Transverse colon (tissue), 4 donors: ENCODE data around the gene MC1R. TPM values are rescaled to one million over a fixed set of nuclear protein-coding genes. Genes with fewer than 3 reads are reported as not detected.
A peak's percentile ranks its signal among the peaks of the same experiment; 100 is the strongest.
"Not testable (repeated sequence)": the region's sequence is repeated elsewhere in the genome, so short reads cannot be mapped to it uniquely, and the experiment has no call there.

ENCODE experiments used
- DNase-seq: peaks from one replicate; pipeline ENCODE4 v3.0.0-alpha.2; 2019
- H3K27ac ChIP-seq, 4 donors: fragments of 200-600 bp; sonication (generic); 2 replicates each; pipeline ENCODE4 v1.5.1; 2016 to 2018; ENCODE audit warnings: inconsistent platforms in 4 of 4
- H3K27me3 ChIP-seq: fragments of 200-600 bp; sonication (generic); 2 replicates; pipeline ENCODE4 v1.5.1; 2017; ENCODE audit warnings: inconsistent platforms
- H3K36me3 ChIP-seq, 4 donors: fragments of 200-600 bp; sonication (generic); 2 replicates each; pipeline ENCODE4 v1.5.1; 2017 to 2019; ENCODE audit warnings: inconsistent platforms in 4 of 4
- H3K4me1 ChIP-seq, 4 donors: fragments of 200-600 bp; sonication (generic); 2 replicates each; pipeline ENCODE4 v1.5.1; 2017 to 2020; ENCODE audit warnings: inconsistent platforms in 4 of 4
- H3K4me3 ChIP-seq, 4 donors: fragments of 200-600 bp; sonication (generic); 1 replicate in 1 of 4; 2 replicates in 3 of 4; pipeline versions ENCODE4 v1.5.1 to v1.6.1; 2017 to 2019; ENCODE audit warnings: inconsistent platforms in 4 of 4
- H3K9me3 ChIP-seq, 2 donors: fragments of 200-600 bp; sonication (generic); 2 replicates each; pipeline ENCODE4 v1.5.1; 2017 to 2019; ENCODE audit warnings: inconsistent platforms in 2 of 2
- CTCF ChIP-seq, 5 experiments: fragments of 200-600 bp in 3 of 5; fragments of 450-650 bp in 2 of 5; sonication (generic) in 3 of 5; IDR thresholded peaks; 1 replicate in 2 of 5; 2 replicates in 3 of 5; pipeline ENCODE4 v1.5.1; 2016 to 2017; ENCODE audit warnings: antibody characterized with exemption in 5 of 5, inconsistent platforms in 3 of 5, mild to moderate bottlenecking in 2 of 5, moderate library complexity in 1 of 5
- EP300 ChIP-seq: sonication (generic); formaldehyde crosslinking; IDR thresholded peaks from one replicate; pipeline ENCODE4 v1.6.1; 2017; ENCODE audit warnings: antibody characterized with exemption, low read depth
- POLR2A ChIP-seq: fragments of 450-650 bp; IDR thresholded peaks from one replicate; pipeline ENCODE4 v1.6.1; 2016; ENCODE audit warnings: antibody characterized with exemption, mild to moderate bottlenecking, moderate library complexity
- POLR2AphosphoS5 ChIP-seq, 3 donors: sonication (generic); formaldehyde crosslinking; IDR thresholded peaks; one replicate each; pipeline ENCODE4 v1.6.1; 2016; ENCODE audit warnings: antibody characterized with exemption in 3 of 3
- WGBS, 2 donors: methylation state at CpG; one replicate each; pipeline ENCODE4 v1.1.5; 2018; ENCODE audit warnings: low coverage in 1 of 2; 5-methylcytosine and 5-hydroxymethylcytosine counted together
- in situ Hi-C, 4 donors: fragments of 200-750 bp; cut with MboI; loops; one replicate each; pipeline versions ENCODE4 v1.15.0 to v1.15.1; 2017; ENCODE audit warnings: low sequenced_read_pairs in 3 of 4, low pct_ligation_motif_present in 1 of 4, low pct_unique_long_range_greater_than_20kb in 1 of 4
- intact Hi-C: fragments of 100-400 bp; cut with DNase I; formaldehyde crosslinking; loops from one replicate; pipeline ENCODE4 v1.15.1; 2023; ENCODE audit warnings: low total_unique reads
- total RNA-seq, 4 donors: library from RNA; depleted of rRNA; stranded (reverse); fragments of >200 nt; gene quantifications; one replicate each; pipeline ENCODE4 v1.1.0, GENCODE V29; 2016

Gene MC1R
- total RNA-seq, 4 donors from 2014 or later = 2.9 to 7.2 (median 6.7) TPM

- intact Hi-C loops = loop anchor here (5.0 kb wide), 1 partner anchor 171 kb away; the partner anchor contains the start of gene SPATA2L
- Histone ChIP-seq H3K27ac (peak within 1 kb of the TSS; percentile 97 to 100 (median 99)), H3K4me1 (peaks cover 10 to 27% (median 23%) of the 10 kb centered on the region in 4 donors), H3K9me3 (no peaks in the 10 kb centered on the region), H3K4me3 (peak within 1 kb of the TSS; percentile 69 to 100 (median 74)), H3K27me3 (no peaks in the 10 kb centered on the region), H3K36me3 (peaks cover 0 to 4% (median 2%) of the 10 kb centered on the region in 4 donors)
- 1% methylated on average over 40 of the region's 104 CpGs; no CpG with 5 or more reads in 1 of the 2 donors for WGBS, 2 donors
- peak; percentile 85 for DNase-seq
- in situ Hi-C loops = no loop called here
- TF ChIP-seq POLR2AphosphoS5 (IDR thresholded peaks at IDR 0.05) = peak; percentile 77 to 94 (median 92)
- no peak for TF ChIP-seq EP300
- TF ChIP-seq CTCF (IDR thresholded peaks at IDR 0.05) = no peak
- TF ChIP-seq POLR2A = peak; percentile 93
Observed at GRCh38 chr16:89873109-89873971, 45.3 kb upstream of the MC1R start, which contains the start of gene TCF25. TCF25 (plus strand) TSS chr16:89873592; CDS start chr16:89873668, 76 bp downstream.

- Histone ChIP-seq H3K4me1 (peaks cover 10 to 27% (median 23%) of the 10 kb centered on the region in 4 donors), H3K36me3 (peaks cover 0 to 11% (median 2%) of the 10 kb centered on the region in 4 donors), H3K27ac (peak overlapping the region; percentile 97 to 100 (median 99)), H3K4me3 (peak overlapping the region; percentile 69 to 100 (median 74)), H3K27me3 (no peaks in the 10 kb centered on the region), H3K9me3 (no peaks in the 10 kb centered on the region)
- TF ChIP-seq EP300 (no peak), CTCF (IDR thresholded peaks at IDR 0.05) (no peak), POLR2AphosphoS5 (IDR thresholded peaks at IDR 0.05) (peak in 1 of 3 donors; percentile 7), POLR2A (no peak)
- 3 to 8% methylated on average over 6 to 55 of the region's 61 CpGs for WGBS, 2 donors
- peak; percentile 97 for DNase-seq
- in situ Hi-C loops = no loop called here
- intact Hi-C loops = loop anchor here (5.0 kb wide), 1 partner anchor 172 kb away; the partner anchor contains the start of gene SPATA2L
Observed at GRCh38 chr16:89873972-89874689, 44.5 kb upstream of the MC1R start.

GRCh38 chr16:89879123-89879522 lies 39.5 kb upstream of the MC1R start:
- in situ Hi-C loops, H3K4me3 ChIP-seq, intact Hi-C loops, H3K9me3 ChIP-seq, DNase-seq, H3K27me3 ChIP-seq, H3K27ac ChIP-seq: not testable (repeated sequence)
- H3K4me1 ChIP-seq = peaks cover 3 to 17% (median 14%) of the 10 kb centered on the region in 4 donors
- WGBS, 2 donors = 94% methylated on average over 26 of the region's 28 CpGs; no CpG with 5 or more reads in 1 of the 2 donors
- peaks cover 0 to 33% (median 14%) of the 10 kb centered on the region in 4 donors for H3K36me3 ChIP-seq

GRCh38 chr16:89880477-89881367 lies 37.9 kb upstream of the MC1R start:
- H3K27ac ChIP-seq = no peak overlapping the region
- no peaks in the 10 kb centered on the region for H3K9me3 ChIP-seq
- no peaks in the 10 kb centered on the region for H3K27me3 ChIP-seq
- in situ Hi-C loops (no loop called here), intact Hi-C loops (no loop called here)
- DNase-seq = no peak
- peaks cover 0 to 41% (median 19%) of the 10 kb centered on the region in 4 donors for H3K36me3 ChIP-seq
- TF ChIP-seq EP300 = no peak
- no peak for TF ChIP-seq POLR2A
- TF ChIP-seq CTCF (IDR thresholded peaks at IDR 0.05) = no peak
- no peak overlapping the region for H3K4me3 ChIP-seq
- 85 to 88% methylated on average over 9 to 18 of the region's 18 CpGs for WGBS, 2 donors
- peaks cover 0 to 7% (median 5%) of the 10 kb centered on the region in 4 donors for H3K4me1 ChIP-seq
